ENCODE measurements around the gene PRSS50.

GRCh38 chr3:46695962-46696894 lies 21.4 kb downstream of the PRSS50 start:
- TF ChIP-seq CTCF (IDR thresholded peaks at IDR 0.05) (no peak), ZFX (IDR thresholded peaks at IDR 0.05; ENCODE audit: borderline replicate concordance) (no peak)

Data from 22Rv1 (cell line).